HG03432 (cell line): ENCODE data around the gene FGF3.

Experiments used
- ATAC-seq: cut with Tn5 transposase; IDR thresholded peaks from one replicate; pipeline ENCODE4 v1.9.1; 2021; ENCODE audit warnings: mild to moderate bottlenecking, moderate library complexity; ENCODE audit not compliant: unreplicated experiment

The FGF3 gene

DNA sequence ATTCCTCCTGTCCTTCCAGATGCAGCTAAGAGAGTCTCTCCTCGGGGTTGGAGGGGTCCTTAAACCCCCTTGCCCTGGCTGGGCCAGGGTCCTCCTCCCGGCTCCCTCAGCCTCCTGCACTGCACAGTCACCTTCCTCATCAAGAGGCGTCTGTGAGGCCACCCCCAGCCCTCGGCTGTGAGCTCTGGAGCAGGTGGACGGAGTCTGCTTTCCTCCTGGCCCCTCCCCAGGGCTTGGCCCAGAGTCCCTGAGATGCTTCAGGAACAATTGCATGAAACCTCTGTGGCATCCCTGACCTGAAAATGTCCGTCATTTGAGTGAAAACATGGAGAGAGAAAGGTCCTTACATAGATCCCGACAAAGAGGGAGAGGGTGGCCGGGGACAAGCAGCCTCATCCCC, 6.7 kb upstream of the FGF3 start:
- no peak for ATAC-seq

DNA sequence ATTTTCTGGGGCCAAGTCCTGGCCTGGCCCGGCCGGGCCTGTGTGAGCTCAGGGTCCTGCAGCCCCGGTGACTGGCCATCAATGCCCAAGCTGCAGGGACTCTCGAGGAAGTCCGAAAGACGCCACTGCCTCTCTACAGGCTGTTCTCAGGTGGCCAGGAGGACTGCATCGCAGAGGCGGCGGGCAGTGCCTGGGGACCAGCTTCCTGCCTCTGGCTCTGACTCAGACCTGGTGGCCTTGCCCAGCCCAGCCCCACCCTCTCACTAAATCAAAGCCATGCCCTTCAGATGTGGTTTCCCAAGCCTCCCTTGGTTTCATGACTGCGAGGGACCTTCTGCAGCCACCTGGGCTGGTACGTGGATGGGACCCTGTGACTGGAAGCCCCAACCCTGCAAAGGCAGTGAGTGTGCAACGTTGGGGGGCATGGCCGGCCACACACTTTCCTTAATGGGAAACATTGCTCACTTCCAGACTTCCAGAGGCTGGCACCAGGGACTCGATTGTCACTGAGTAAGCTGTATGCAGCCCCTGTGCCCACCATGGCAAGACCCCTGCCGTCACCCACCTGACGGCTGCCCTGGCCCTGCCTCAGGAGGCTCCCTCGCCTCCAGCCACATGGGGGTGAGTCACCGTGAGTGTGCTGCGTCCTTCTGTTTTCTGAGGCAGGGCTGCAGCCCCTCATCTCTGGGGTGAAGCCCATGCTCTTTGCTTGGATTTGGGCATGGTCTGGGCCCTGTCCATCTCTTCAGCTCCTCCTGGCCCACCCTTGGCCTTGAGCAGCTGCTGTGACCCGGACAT, 6.0 kb upstream of the FGF3 start:
- no peak for ATAC-seq

DNA sequence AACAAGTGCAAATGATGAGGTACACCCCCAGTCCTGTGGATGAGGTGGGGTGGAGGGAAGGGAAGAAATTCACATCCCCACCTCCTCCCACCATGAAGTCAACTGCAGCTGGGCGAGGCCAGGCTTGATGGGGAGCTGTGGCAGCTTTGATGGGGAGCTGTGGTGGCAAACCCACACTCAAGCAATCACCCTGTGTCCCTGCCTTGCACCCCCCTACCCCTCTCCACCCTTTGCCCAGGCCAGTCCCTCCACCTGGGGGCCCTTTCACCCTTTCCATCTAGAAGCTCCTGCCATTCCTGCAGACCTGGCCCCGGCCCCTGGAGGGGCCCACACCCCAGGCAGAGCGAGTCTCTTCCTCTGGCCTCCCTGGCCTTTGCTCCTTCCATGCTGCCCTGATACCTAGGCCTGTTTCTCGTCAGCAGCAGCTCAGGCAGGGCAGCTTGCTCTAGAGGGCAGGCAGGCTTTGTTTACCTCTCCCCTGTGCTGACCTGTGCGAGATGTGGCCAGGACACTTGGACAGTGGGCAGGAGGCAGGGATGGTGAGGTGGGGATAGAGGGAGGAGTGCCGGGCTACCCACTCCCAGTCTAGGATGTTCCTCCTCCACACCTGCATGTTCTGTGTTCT, 4.5 kb upstream of the FGF3 start:
- ATAC-seq = no peak

DNA sequence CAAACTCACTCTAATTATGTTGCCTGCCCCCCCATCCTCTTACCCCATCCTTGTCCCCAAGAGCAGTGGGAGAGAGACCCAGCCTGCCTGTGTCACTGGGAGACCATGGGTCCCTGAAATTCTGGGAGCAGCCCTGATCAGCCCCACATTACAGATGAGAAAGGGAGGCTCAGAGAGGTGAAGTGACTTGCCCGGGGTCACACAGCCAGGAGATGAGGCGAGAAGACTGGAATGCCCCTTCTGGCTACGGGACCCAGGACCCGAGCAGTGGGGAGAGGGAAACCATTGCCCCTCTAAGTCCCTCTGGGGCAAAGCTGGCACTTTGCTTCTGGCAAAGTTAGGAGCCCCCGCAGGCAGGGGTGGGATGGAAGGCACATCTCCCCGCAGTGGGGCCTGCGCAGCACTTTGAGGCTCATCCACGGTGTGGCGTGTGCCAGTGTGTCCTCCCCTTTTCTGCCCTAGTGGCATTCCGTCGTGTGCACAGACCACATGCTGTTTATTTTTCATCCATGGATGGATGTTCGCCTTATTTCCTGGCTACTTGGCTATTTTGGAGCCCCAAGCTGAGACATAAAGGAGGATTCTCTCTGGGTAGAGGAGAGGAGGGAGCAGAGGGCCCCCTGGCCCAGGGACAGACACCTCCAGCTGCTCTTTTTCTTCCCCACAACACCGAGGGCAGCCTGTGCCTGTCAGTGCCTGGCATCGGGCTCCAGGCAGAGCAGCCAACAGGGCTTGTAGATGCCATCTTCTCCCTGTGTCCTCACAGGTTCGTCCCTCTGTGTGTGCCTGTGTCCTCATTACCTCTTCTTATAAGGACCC, 3.7 kb upstream of the FGF3 start:
- no peak for ATAC-seq

DNA sequence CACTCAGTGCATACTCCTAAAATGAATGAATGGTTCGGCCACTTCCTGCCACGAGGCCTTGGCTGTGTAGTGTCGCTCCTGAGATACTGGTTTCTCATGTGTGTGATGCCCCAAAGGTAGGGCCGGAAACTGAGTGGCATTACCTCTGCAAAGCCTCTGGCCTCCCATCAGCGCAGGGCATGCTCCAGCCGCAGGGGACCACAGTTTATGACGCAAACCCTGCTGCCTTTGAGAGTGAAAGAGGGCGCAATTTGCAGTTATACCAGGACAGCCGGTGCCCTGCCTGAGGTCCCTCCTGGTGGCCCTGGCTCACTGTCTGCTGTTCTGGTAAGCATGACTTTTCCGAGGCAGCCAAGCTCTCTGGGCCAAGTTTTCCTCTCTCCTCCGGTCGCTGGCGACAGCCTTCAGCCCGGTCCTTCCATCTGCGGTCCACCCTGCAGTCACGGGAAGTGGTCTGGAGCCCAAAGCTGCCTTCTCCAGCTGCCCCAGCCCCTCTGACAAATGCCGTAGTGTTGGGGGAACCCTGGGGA, 2.4 kb upstream of the FGF3 start:
- ATAC-seq = no peak

DNA sequence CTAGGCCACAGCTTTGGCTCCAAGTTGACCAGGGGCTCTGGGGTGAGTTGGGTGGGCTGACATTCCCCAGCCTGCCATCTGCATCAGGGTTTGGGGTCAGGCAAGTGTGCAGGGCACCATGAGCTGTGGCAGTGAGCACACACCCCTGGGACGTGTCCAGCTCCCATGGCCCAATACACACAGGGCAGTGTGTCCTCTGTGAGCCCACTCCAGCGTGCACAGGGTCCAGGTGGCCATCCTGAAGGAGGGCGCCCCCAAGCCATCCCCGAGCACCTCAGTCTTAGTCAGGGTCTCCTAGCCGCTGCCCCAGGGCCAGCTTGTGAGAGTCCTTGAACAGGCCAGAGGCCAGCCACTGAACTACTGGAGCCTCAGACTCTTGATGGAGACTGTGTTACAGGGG, 1.2 kb upstream of the FGF3 start:
- ATAC-seq = no peak

DNA sequence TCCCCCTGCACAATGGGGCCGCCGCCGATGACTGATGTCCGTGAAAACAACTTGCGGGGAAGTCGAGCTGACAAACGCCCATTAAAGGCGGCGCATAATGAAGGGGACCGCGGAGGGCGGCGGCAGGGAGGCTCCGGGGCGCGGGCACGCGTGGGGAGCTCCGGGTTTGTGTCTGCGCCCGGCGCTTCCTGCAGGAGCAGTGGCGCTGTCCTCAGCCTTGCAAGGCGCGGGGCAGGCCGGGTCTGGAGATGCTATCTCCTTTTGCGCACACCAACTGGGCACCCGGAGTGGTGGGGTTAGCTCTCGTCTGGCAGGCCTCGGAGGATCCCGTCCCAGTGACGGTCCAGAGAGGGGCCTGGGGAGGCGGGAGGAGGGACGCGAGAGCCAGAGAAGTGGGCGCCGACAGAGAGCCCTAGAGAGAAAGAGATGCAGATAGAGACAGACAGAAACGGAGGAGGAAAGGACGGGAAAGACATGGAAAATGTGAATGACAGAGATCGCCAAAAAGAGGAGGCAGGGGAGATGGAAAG, 390 bp upstream of the FGF3 start:
- ATAC-seq = no peak

DNA sequence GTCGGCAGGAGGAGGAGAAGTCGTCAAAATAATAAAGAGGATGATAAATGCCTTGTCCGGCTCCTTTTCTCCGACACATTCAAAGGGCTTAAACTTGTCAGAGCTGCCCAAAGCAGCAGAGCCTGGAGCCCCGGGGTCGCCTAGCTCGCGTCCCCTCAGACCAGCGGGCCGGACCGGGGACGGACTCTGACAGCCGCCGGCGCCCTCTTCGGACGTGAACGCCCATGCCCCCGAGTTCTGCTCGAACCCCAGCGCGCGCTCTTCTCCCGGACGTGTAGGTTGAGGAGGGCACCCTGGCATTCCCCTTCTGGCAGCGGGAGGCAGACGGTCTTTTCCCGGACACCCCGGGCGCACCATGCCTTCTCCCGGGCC, 999 bp downstream of the FGF3 start:
- no peak for ATAC-seq

DNA sequence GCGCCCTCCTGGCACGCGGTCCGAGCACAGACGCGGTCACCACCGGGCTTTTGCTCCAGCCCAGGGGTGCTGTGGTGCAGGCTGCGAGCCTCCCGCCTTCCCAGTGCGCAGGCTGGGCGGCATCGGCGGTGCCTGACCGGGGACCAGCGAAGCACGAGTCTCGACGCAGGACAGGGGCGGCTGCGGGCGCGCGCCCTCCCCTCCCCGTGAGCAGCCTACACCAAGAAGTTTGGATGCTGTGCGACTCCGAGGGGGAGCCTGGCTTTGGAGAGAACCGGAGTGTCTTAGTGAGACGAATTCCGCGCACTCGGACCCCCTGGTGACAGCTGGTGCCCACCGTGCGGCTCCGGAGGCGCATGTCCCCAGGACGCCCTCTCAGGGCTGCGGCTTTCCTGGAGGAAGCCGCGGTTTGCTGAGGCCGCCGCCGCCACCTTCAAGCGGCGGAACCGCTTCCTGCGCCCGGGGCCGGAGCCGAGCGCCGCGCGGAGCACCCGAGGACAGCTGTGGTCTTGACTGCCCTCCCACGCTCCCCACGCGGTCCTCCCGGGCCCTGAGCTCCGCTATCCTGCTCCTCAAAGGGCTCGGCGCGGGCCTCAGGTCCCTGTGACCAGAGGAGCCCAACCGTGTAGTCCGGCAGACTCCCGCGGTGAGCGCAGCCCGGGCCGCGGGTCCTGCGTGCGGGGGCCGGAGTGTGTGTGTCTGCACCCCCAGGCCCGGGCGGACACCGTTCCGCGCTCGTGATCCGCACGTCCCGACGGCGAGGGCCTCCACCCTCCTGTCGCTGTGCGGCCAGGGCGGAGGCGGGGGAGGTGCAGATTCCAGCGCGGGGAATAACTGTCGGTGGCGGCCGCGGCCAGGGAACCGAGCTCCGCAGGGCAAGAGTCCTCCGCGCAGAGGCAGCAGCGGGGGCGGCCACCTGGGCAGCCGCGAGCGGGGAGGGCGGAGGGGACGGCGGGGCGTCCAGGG, 1.7 kb downstream of the FGF3 start:
- no peak for ATAC-seq

DNA sequence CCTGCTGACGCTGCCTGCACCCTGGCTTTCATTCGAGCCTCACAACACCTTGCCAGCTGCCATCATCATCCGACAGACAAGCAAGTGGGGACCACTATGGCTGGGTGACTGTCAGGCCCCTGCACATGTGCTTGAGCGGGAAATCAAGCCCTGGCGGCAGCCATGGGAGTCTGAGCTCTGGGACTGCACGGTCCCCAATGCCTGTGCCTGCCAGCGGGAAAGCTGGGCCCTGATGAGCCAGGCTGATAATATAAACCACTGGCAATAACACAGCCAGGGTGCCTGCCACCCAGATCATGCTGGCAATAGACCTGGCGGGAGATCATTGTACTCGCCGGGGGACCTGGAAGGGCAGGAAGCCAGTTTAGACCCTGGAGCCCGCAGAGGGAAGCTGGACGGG, 2.5 kb downstream of the FGF3 start:
- ATAC-seq = no peak

DNA sequence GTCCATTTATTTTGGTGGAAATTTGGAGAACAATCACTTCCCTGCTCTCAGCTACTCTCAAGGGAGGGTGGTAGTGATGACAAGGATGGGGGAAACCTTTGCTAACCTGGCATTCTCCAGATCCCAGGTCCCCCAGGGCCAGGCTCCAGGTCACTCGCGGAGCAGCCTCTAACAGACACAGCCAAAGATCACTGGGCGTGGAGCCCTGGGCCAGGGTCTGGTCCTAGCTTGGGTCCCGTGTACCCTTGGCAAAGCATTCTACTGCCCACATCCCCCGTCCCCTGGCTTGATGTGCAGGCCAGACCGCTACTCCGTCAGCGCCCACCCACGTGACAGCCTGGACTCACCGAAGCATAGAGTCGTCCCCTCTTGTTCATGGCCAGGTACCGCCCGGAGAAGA, 3.2 kb downstream of the FGF3 start:
- ATAC-seq = no peak

DNA sequence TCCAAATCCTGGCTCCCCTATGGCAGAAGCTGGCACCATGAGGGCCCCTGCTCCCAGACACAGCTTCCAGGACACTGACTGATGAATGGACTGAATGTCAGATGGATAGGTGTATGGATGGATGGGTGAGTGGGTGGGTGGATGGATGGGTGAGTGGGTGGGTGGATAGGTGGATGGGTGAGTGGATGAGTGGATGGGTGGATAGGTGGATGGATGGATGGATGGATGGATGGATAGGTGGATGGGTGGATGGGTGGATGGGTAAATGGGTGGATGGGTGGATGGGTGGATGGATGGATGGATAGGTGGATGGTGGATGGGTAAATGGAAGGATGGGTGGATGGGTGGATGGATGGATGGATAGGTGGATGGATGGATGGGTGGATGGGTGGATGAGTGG, 4.3 kb downstream of the FGF3 start:
- ATAC-seq = no peak

DNA sequence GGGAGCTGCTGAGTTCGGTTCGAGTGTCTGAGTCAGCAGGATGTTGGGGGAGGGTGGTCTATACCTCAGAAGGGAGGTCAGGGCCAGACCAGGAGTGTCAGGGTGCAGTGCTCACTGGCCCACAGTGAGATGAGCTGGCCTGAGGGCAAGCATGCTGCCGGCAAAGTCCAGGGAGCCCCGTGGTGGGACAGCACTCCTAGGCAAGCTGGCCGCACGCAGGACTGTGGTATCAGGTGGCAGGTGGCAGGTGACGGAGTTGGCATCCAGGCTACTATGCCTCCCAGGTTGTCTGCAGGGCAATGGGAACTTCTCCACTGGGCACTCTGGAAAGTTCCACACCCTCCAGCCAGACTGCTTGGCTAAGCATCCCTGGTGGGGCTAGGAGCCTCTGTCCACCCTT, 4.8 kb downstream of the FGF3 start:
- ATAC-seq = no peak

DNA sequence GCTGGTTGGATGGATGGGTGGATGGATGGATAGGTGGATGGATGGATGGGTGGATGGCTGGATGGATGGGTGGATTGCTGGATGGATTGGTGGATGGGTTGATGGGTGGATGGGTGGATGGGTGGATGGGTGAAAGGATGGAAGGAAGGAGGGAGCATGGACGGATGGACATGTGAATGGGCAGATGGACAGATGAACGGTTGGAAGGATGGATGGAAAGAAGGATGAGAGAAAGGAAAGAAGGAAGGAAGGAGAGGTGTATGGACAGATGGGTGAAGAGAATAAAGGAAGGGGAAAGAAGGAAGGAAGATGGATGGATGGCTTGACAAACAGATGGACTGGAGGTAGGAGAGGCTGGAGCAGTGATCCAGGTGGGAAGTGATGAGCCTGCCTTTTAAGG, 5.4 kb downstream of the FGF3 start:
- no peak for ATAC-seq

DNA sequence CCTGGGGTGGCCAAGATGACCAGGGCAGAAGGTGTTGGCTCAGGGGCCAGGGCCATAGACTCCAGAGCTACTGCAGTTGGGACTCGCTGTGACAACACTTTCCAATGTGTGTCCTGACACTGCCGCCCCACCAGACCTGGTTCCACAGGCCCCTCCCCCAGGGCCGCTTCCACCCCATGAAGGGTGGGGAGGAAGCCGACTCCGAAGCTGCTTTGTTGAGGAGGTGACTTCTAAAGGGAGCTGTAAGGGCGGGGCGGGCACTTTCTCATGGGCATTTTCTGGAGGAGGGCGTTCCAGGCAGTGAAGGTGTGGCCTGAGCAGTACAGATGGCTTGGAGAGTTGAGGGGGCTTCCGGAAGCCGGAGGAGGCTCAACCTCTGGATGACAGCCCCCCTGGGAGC, 6.3 kb downstream of the FGF3 start:
- ATAC-seq = no peak

DNA sequence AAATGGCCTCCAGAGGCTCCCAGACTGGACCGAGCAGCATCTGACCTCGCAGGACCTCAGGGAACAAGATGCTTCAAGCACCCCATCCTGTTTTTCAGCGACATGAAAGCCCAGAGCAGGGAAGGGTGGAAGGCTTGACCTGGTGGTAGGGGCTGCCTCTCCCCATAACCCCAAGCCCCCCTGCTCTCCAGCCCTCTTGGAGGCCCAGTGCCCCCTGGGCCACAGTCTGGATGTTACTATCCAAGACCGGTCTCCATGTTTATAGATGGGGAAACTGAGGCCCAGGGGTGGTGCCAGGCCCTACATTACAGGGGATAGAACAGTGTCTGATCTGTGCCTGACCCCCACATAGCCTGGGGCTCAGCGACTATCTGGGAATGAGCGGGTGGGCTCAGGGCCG, 7.0 kb downstream of the FGF3 start:
- ATAC-seq = no peak

DNA sequence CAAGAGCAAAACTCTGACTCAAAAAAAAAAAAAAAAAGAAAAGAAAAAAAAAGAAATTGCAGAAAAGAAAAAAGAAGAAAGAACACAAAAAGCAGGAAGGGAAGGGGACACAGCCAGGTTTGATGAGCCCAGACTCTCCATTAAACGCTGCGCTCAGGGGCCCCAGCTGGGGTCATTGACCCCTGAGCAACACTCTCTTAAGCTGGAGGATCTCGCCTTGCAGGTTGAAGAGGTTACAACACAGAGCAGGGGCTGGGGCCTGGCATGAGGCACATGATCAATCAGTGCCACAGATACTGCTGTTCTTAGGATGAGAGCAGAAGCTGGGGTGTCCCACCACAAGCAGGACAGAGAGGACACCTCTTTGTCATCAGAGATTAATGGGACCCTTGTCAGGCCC, 7.8 kb downstream of the FGF3 start:
- no peak for ATAC-seq

DNA sequence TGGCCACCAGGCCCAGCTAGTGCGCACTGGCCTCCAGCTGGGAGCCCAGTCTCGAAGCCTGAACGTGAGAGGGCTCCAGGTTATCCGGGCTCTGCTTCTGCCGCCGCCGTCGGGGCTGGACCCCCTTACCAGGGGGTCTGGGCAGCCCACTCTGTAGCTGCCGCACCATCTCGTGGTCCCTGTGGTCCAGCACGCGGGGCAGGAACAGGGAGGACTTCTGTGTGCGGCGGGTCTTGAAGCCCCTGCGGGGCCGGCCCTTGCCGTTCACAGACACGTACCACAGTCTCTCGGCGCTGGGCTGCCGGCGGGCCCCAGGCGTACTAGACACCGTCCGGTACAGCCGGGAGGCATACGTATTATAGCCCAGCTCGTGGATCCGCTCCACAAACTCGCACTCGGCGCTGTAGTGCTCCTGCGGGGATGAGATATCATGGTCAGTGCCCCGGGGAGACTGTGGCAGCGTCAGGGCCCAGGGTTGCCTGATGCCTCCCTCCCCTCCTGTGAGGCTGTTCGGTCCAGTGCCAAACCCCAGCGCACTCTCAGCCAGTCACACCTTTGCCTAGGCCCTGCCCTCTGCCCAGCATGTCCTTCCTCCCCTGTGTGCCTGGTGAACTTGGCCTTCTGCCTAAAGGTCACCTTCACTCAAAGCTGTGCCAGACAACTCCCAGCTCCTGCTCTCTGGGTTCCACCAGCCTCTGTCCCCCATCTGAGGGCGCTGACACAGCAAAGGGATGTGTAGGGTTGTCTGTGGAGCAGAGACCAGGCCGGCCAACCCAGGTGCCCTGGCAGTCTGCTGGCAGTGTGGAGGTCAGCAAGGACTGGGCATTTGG, 8.7 kb downstream of the FGF3 start:
- no peak for ATAC-seq

DNA sequence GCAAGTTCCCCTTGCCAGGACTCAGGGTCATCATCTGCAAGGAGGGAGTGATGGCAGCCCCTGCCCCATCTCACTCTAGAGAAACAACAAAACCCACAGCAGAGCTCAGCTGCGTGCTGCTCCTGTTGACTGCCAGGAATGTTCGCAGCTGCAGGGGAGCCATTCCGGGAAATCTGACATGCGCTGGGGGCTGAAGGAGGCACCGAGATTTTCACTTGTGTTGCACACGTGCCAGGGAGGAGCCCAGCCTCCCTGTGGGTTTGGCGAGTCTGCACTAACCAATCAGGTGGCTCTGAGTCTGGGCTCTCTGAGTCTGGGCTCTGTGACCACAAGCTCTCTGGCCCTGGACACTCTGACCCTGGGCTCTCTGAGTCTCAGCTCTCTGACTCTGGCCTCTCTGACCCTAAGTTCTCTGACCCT, 10.5 kb downstream of the FGF3 start:
- ATAC-seq = no peak
